Measurements from ENCODE around the gene NDUFV3.
A peak's percentile ranks its signal among the peaks of the same experiment; 100 is the strongest.

The NDUFV3 gene

GRCh38 chr21:42862774-42863503 lies 30.2 kb upstream of the NDUFV3 start:
- Histone ChIP-seq H3K4me1 (ENCODE audit: control insufficient read depth, insufficient read depth, low read length) (no peaks in the 10 kb centered on the region), H3K4me3 (ENCODE audit: low read depth, low read length) (no peak overlapping the region), H3K36me3 (ENCODE audit: control insufficient read depth in 2 of 2, insufficient read depth in 1 of 2, low read length in 2 of 2) (peaks cover 19 to 90% of the 10 kb centered on the region in 2 experiments), H3K9me3 (ENCODE audit: control insufficient read depth, insufficient read depth, low read depth, low read length) (no peaks in the 10 kb centered on the region), H3K27ac (ENCODE audit: extremely low read depth, low read depth, low read length) (no peak overlapping the region)
- no peak for TF ChIP-seq TSHZ1 (tag by site-specific recombination; IDR thresholded peaks at IDR 0.05; ENCODE audit: borderline replicate concordance)
- TF ChIP-seq CTCF (tag by site-specific recombination; IDR thresholded peaks at IDR 0.05), result peak; percentile 44
- TF ChIP-seq EGR2 (tag by site-specific recombination; IDR thresholded peaks at IDR 0.05; ENCODE audit: low read depth), result peak; percentile 44; the same call in 1 of the 2 replicates
- POLR2A ChIA-PET, result no interaction called here
- CTCF ChIA-PET, result interaction anchor here (0.7 kb wide), 1 partner anchor 13 kb away, joined by 3 read pairs; no protein-coding TSS in a partner anchor

GRCh38 chr21:42863504-42863870 lies 29.6 kb upstream of the NDUFV3 start:
- Histone ChIP-seq H3K4me3 (ENCODE audit: low read depth, low read length) (no peak overlapping the region), H3K36me3 (ENCODE audit: control insufficient read depth in 2 of 2, insufficient read depth in 1 of 2, low read length in 2 of 2) (peaks cover 19 to 90% of the 10 kb centered on the region in 2 experiments), H3K4me1 (ENCODE audit: control insufficient read depth, insufficient read depth, low read length) (no peaks in the 10 kb centered on the region), H3K9me3 (ENCODE audit: control insufficient read depth, insufficient read depth, low read depth, low read length) (no peaks in the 10 kb centered on the region), H3K27ac (ENCODE audit: extremely low read depth, low read depth, low read length) (no peak overlapping the region)
- CTCF ChIA-PET, result interaction anchor here (0.7 kb wide), 1 partner anchor 12 kb away, joined by 3 read pairs; no protein-coding TSS in a partner anchor
- TF ChIP-seq EGR2 (tag by site-specific recombination; IDR thresholded peaks at IDR 0.05; ENCODE audit: low read depth) (0 out of 2 replicates have a peak, but pooled peaks have one; percentile 9), ZNF211 (tag by site-specific recombination; IDR thresholded peaks at IDR 0.05; ENCODE audit: low read depth) (no peak), ZNF391 (tag by site-specific recombination; IDR thresholded peaks at IDR 0.05; ENCODE audit: borderline replicate concordance, low read depth) (no peak), GLIS2 (tag by site-specific recombination; IDR thresholded peaks at IDR 0.05) (no peak)
- POLR2A ChIA-PET, result interaction anchor here (2.6 kb wide), 1 partner anchor 30 kb away, joined by 7 read pairs; the partner anchor contains the start of gene NDUFV3

GRCh38 chr21:42864286-42864685 lies 28.8 kb upstream of the NDUFV3 start:
- ChIA-PET POLR2A (interaction anchor here (2.6 kb wide), 1 partner anchor 29 kb away, joined by 7 read pairs; the partner anchor contains the start of gene NDUFV3), CTCF (interaction anchor here (0.6 to 1.3 kb wide), 2 partner anchors 15 to 271 kb away, joined by 3 to 8 read pairs; no protein-coding TSS in a partner anchor)
- peaks cover 20 to 90% of the 10 kb centered on the region in 2 experiments for H3K36me3 ChIP-seq (ENCODE audit: control insufficient read depth in 2 of 2, insufficient read depth in 1 of 2, low read length in 2 of 2)

More at GRCh38 chr21:42864286-42864685, 28.8 kb upstream of the NDUFV3 start:
- Histone ChIP-seq H3K27ac (ENCODE audit: extremely low read depth, low read depth, low read length) (no peak overlapping the region), H3K4me1 (ENCODE audit: control insufficient read depth, insufficient read depth, low read length) (no peaks in the 10 kb centered on the region), H3K4me3 (ENCODE audit: low read depth, low read length) (no peak overlapping the region), H3K9me3 (ENCODE audit: control insufficient read depth, insufficient read depth, low read depth, low read length) (no peaks in the 10 kb centered on the region)
- peak; percentile 37; the same call in 1 of the 2 replicates for TF ChIP-seq CTCF (tag by site-specific recombination; IDR thresholded peaks at IDR 0.05)
- TF ChIP-seq ZBTB17 (tag by site-specific recombination; IDR thresholded peaks at IDR 0.05), result peak; percentile 65
- TF ChIP-seq ZSCAN4 (tag by site-specific recombination; IDR thresholded peaks at IDR 0.05), result no peak
- TF ChIP-seq ZNF24 (tag by site-specific recombination; IDR thresholded peaks at IDR 0.05), result no peak
- peak; percentile 70; the same call in 1 of the 2 replicates for TF ChIP-seq ZNF600 (tag by site-specific recombination; IDR thresholded peaks at IDR 0.05)
- no peak for TF ChIP-seq TRIM28 (IDR thresholded peaks at IDR 0.05; ENCODE audit: borderline replicate concordance, low read length)
